HEK293 (cell line): ENCODE data around the gene CADM4.

Experiments used
- EGR2 ChIP-seq: fragments of 450-650 bp; formaldehyde crosslinking; IDR thresholded peaks from 2 replicates; pipeline ENCODE4 v1.5.1; 2016; ENCODE audit warnings: low read depth, missing biosample characterization, missing genetic modification characterization
- GLIS1 ChIP-seq: fragments of 450-650 bp; formaldehyde crosslinking; IDR thresholded peaks from 2 replicates; pipeline ENCODE4 v1.5.1; 2016; ENCODE audit warnings: missing biosample characterization, missing genetic modification characterization
- KLF1 ChIP-seq: fragments of 450-650 bp; formaldehyde crosslinking; IDR thresholded peaks from 2 replicates; pipeline ENCODE4 v1.5.1; 2016; ENCODE audit warnings: missing biosample characterization, missing genetic modification characterization
- KLF8 ChIP-seq: fragments of 450-650 bp; formaldehyde crosslinking; IDR thresholded peaks from 2 replicates; pipeline ENCODE4 v1.5.1; 2016; ENCODE audit warnings: missing biosample characterization, missing genetic modification characterization
- KLF9 ChIP-seq: fragments of 450-650 bp; formaldehyde crosslinking; IDR thresholded peaks from 2 replicates; pipeline ENCODE4 v1.5.1; 2016; ENCODE audit warnings: missing biosample characterization, missing genetic modification characterization, low read depth
- REPIN1 ChIP-seq: fragments of 450-650 bp; formaldehyde crosslinking; IDR thresholded peaks from 2 replicates; pipeline ENCODE4 v1.5.1; 2017; ENCODE audit warnings: missing biosample characterization, missing genetic modification characterization, low read depth
- SP3 ChIP-seq: fragments of 450-650 bp; formaldehyde crosslinking; IDR thresholded peaks from 2 replicates; pipeline ENCODE4 v1.5.1; 2016; ENCODE audit warnings: missing biosample characterization, missing genetic modification characterization
- ZBTB1 ChIP-seq: fragments of 450-650 bp; formaldehyde crosslinking; IDR thresholded peaks from 2 replicates; pipeline ENCODE4 v1.5.1; 2016; ENCODE audit warnings: missing biosample characterization, missing genetic modification characterization
- ZNF157 ChIP-seq: fragments of 450-650 bp; formaldehyde crosslinking; IDR thresholded peaks from 2 replicates; pipeline ENCODE4 v1.5.1; 2016; ENCODE audit warnings: missing biosample characterization, missing genetic modification characterization
- ZNF169 ChIP-seq: fragments of 450-650 bp; formaldehyde crosslinking; IDR thresholded peaks from 2 replicates; pipeline ENCODE4 v1.5.1; 2016; ENCODE audit warnings: missing biosample characterization, missing genetic modification characterization
- ZNF202 ChIP-seq: fragments of 450-650 bp; formaldehyde crosslinking; IDR thresholded peaks from 2 replicates; pipeline ENCODE4 v1.5.1; 2016; ENCODE audit warnings: missing biosample characterization, missing genetic modification characterization, borderline replicate concordance
- ZNF221 ChIP-seq: fragments of 450-650 bp; formaldehyde crosslinking; IDR thresholded peaks from 2 replicates; pipeline ENCODE4 v1.5.1; 2017; ENCODE audit warnings: missing biosample characterization, missing genetic modification characterization, borderline replicate concordance
- ZNF311 ChIP-seq: fragments of 450-650 bp; formaldehyde crosslinking; IDR thresholded peaks from 2 replicates; pipeline ENCODE4 v1.5.1; 2017; ENCODE audit warnings: missing biosample characterization, missing genetic modification characterization, borderline replicate concordance
- ZNF426 ChIP-seq: fragments of 450-650 bp; formaldehyde crosslinking; IDR thresholded peaks from 2 replicates; pipeline ENCODE4 v1.5.1; 2017; ENCODE audit warnings: missing biosample characterization, missing genetic modification characterization, mild to moderate bottlenecking, inconsistent platforms, moderate library complexity
- ZNF561 ChIP-seq: fragments of 450-650 bp; IDR thresholded peaks from 2 replicates; pipeline ENCODE4 v1.5.1; 2018; ENCODE audit warnings: missing biosample characterization, missing genetic modification characterization, borderline replicate concordance
- ZNF623 ChIP-seq: fragments of 450-650 bp; formaldehyde crosslinking; IDR thresholded peaks from 2 replicates; pipeline ENCODE4 v1.5.1; 2016; ENCODE audit warnings: missing biosample characterization, missing genetic modification characterization
- ZNF660 ChIP-seq: fragments of 450-650 bp; IDR thresholded peaks from 2 replicates; pipeline ENCODE4 v1.5.1; 2018; ENCODE audit warnings: missing biosample characterization, mild to moderate bottlenecking, missing genetic modification characterization
- ZNF670 ChIP-seq: fragments of 450-650 bp; formaldehyde crosslinking; IDR thresholded peaks from 2 replicates; pipeline ENCODE4 v1.5.1; 2016; ENCODE audit warnings: missing biosample characterization, missing genetic modification characterization, low read depth
- ZNF843 ChIP-seq: fragments of 450-650 bp; formaldehyde crosslinking; IDR thresholded peaks from 2 replicates; pipeline ENCODE4 v1.5.1; 2016; ENCODE audit warnings: missing biosample characterization, missing genetic modification characterization
- TF ChIP-seq, protein P1 (sequence below): fragments of 450-650 bp; formaldehyde crosslinking; conservative IDR thresholded peaks from 2 replicates; pipeline ENCODE4 v1.5.1; 2016; ENCODE audit warnings: low read depth, missing biosample characterization, missing genetic modification characterization
- TF ChIP-seq, protein P2 (sequence below): fragments of 450-650 bp; formaldehyde crosslinking; IDR thresholded peaks from 2 replicates; pipeline ENCODE4 v1.5.1; 2016; ENCODE audit warnings: missing biosample characterization, missing genetic modification characterization
- TF ChIP-seq, protein P3 (sequence below): fragments of 450-650 bp; formaldehyde crosslinking; IDR thresholded peaks from 2 replicates; pipeline ENCODE4 v1.5.1; 2017; ENCODE audit warnings: missing biosample characterization, mild to moderate bottlenecking, missing genetic modification characterization, moderate library complexity
- TF ChIP-seq, protein P4 (sequence below): fragments of 450-650 bp; formaldehyde crosslinking; conservative IDR thresholded peaks from 2 replicates; pipeline ENCODE4 v1.5.1; 2016; ENCODE audit warnings: low read depth, missing biosample characterization, missing genetic modification characterization
- TF ChIP-seq, protein P5 (sequence below): fragments of 450-650 bp; formaldehyde crosslinking; IDR thresholded peaks from 2 replicates; pipeline ENCODE4; 2016; ENCODE audit warnings: missing biosample characterization, missing genetic modification characterization
- TF ChIP-seq, protein P6 (sequence below): fragments of 450-650 bp; formaldehyde crosslinking; IDR thresholded peaks from 2 replicates; pipeline ENCODE4 v1.5.1; 2016; ENCODE audit warnings: missing biosample characterization, missing genetic modification characterization, borderline replicate concordance

CADM4 gene

DNA sequence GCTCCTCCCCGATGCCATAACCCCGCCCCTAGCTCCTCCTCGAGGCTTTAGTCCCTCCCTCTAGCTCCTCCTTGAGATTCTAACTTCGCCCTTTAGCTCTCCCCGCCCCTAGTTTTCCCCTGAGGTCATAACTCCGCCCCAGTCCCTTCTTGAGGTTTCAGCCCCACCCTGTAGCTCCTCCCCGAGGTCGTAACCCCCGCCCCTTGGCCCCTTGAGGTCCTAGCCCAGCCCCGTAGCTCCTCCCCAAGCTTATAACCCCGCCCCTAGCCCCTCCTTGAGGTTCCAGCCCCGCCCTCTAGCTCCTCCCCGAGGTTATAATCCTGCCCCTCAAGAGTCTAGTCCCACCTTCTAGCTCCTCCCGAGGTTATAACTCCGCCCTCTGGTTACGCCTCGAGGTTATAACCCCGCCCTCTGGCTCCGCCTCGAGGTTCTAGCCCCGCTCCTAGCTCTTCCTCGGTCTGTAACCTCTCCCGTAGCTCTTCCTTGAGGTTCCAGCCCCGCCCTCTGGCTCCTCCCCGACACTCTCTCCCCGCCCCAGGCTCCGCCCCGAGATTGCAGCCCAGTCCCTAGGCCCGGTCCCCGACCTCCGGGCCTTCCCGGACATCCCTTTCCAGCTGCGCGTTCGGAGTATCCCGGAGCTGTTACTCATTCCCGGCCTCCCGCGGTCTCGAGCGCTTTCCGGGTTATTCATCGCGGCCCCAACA lies 28.9 kb upstream of the CADM4 start (continued):
- TF ChIP-seq, protein P1, sequence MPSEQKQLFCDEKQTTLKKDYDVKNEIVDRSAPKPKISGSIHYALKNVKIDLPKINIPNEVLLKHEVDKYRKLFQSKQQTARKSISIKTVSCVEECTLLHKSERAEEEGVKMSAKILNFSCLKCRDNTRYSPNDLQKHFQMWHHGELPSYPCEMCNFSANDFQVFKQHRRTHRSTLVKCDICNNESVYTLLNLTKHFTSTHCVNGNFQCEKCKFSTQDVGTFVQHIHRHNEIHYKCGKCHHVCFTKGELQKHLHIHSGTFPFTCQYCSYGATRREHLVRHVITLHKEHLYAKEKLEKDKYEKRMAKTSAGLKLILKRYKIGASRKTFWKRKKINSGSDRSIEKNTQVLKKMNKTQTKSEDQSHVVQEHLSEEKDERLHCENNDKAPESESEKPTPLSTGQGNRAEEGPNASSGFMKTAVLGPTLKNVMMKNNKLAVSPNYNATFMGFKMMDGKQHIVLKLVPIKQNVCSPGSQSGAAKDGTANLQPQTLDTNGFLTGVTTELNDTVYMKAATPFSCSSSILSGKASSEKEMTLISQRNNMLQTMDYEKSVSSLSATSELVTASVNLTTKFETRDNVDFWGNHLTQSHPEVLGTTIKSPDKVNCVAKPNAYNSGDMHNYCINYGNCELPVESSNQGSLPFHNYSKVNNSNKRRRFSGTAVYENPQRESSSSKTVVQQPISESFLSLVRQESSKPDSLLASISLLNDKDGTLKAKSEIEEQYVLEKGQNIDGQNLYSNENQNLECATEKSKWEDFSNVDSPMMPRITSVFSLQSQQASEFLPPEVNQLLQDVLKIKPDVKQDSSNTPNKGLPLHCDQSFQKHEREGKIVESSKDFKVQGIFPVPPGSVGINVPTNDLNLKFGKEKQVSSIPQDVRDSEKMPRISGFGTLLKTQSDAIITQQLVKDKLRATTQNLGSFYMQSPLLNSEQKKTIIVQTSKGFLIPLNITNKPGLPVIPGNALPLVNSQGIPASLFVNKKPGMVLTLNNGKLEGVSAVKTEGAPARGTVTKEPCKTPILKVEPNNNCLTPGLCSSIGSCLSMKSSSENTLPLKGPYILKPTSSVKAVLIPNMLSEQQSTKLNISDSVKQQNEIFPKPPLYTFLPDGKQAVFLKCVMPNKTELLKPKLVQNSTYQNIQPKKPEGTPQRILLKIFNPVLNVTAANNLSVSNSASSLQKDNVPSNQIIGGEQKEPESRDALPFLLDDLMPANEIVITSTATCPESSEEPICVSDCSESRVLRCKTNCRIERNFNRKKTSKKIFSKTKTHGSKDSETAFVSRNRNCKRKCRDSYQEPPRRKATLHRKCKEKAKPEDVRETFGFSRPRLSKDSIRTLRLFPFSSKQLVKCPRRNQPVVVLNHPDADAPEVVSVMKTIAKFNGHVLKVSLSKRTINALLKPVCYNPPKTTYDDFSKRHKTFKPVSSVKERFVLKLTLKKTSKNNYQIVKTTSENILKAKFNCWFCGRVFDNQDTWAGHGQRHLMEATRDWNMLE (tag by site-specific recombination), result no peak
- TF ChIP-seq ZNF426 (no peak), SP3 (tag by site-specific recombination) (peak; percentile 100), ZNF221 (no peak), KLF1 (peak; percentile 90), ZNF311 (tag by site-specific recombination) (no peak), ZNF843 (no peak), ZNF670 (tag by site-specific recombination) (no peak), EGR2 (tag by site-specific recombination) (no peak), KLF8 (tag by site-specific recombination) (peak; percentile 97), ZNF202 (tag by site-specific recombination) (no peak), ZNF169 (tag by site-specific recombination) (no peak), ZNF561 (tag by site-specific recombination) (no peak), REPIN1 (tag by site-specific recombination) (no peak), ZNF623 (tag by site-specific recombination) (no peak), ZBTB1 (tag by site-specific recombination) (no peak), KLF9 (tag by site-specific recombination) (peak; percentile 46; the same call in 1 of the 2 replicates), GLIS1 (tag by site-specific recombination) (peak; percentile 97), ZNF157 (tag by site-specific recombination) (no peak), ZNF660 (tag by site-specific recombination) (peak; percentile 71; the same call in 1 of the 2 replicates)
- TF ChIP-seq, protein P2, sequence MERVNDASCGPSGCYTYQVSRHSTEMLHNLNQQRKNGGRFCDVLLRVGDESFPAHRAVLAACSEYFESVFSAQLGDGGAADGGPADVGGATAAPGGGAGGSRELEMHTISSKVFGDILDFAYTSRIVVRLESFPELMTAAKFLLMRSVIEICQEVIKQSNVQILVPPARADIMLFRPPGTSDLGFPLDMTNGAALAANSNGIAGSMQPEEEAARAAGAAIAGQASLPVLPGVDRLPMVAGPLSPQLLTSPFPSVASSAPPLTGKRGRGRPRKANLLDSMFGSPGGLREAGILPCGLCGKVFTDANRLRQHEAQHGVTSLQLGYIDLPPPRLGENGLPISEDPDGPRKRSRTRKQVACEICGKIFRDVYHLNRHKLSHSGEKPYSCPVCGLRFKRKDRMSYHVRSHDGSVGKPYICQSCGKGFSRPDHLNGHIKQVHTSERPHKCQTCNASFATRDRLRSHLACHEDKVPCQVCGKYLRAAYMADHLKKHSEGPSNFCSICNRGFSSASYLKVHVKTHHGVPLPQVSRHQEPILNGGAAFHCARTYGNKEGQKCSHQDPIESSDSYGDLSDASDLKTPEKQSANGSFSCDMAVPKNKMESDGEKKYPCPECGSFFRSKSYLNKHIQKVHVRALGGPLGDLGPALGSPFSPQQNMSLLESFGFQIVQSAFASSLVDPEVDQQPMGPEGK (tag by site-specific recombination), result peak; percentile 65
- TF ChIP-seq, protein P3, sequence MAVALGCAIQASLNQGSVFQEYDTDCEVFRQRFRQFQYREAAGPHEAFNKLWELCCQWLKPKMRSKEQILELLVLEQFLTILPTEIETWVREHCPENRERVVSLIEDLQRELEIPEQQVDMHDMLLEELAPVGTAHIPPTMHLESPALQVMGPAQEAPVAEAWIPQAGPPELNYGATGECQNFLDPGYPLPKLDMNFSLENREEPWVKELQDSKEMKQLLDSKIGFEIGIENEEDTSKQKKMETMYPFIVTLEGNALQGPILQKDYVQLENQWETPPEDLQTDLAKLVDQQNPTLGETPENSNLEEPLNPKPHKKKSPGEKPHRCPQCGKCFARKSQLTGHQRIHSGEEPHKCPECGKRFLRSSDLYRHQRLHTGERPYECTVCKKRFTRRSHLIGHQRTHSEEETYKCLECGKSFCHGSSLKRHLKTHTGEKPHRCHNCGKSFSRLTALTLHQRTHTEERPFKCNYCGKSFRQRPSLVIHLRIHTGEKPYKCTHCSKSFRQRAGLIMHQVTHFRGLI, result no peak
- TF ChIP-seq, protein P4, sequence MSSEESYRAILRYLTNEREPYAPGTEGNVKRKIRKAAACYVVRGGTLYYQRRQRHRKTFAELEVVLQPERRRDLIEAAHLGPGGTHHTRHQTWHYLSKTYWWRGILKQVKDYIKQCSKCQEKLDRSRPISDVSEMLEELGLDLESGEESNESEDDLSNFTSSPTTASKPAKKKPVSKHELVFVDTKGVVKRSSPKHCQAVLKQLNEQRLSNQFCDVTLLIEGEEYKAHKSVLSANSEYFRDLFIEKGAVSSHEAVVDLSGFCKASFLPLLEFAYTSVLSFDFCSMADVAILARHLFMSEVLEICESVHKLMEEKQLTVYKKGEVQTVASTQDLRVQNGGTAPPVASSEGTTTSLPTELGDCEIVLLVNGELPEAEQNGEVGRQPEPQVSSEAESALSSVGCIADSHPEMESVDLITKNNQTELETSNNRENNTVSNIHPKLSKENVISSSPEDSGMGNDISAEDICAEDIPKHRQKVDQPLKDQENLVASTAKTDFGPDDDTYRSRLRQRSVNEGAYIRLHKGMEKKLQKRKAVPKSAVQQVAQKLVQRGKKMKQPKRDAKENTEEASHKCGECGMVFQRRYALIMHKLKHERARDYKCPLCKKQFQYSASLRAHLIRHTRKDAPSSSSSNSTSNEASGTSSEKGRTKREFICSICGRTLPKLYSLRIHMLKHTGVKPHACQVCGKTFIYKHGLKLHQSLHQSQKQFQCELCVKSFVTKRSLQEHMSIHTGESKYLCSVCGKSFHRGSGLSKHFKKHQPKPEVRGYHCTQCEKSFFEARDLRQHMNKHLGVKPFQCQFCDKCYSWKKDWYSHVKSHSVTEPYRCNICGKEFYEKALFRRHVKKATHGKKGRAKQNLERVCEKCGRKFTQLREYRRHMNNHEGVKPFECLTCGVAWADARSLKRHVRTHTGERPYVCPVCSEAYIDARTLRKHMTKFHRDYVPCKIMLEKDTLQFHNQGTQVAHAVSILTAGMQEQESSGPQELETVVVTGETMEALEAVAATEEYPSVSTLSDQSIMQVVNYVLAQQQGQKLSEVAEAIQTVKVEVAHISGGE (tag by site-specific recombination), result peak; percentile 61
- TF ChIP-seq, protein P5, sequence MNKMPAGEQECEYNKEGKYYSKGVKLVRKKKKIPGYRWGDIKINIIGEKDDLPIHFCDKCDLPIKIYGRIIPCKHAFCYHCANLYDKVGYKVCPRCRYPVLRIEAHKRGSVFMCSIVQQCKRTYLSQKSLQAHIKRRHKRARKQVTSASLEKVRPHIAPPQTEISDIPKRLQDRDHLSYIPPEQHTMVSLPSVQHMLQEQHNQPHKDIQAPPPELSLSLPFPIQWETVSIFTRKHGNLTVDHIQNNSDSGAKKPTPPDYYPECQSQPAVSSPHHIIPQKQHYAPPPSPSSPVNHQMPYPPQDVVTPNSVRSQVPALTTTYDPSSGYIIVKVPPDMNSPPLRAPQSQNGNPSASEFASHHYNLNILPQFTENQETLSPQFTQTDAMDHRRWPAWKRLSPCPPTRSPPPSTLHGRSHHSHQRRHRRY (tag by site-specific recombination), result no peak
- TF ChIP-seq, protein P6, sequence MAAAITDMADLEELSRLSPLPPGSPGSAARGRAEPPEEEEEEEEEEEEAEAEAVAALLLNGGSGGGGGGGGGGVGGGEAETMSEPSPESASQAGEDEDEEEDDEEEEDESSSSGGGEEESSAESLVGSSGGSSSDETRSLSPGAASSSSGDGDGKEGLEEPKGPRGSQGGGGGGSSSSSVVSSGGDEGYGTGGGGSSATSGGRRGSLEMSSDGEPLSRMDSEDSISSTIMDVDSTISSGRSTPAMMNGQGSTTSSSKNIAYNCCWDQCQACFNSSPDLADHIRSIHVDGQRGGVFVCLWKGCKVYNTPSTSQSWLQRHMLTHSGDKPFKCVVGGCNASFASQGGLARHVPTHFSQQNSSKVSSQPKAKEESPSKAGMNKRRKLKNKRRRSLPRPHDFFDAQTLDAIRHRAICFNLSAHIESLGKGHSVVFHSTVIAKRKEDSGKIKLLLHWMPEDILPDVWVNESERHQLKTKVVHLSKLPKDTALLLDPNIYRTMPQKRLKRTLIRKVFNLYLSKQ (tag by site-specific recombination), result no peak
